Stimulated activated CD4-positive, alpha-beta T cell treated with anti-CD3 and anti-CD28 coated beads, Interleukin-1b, Interleukin-23, amount 100 ng/mL, for 1 hour (primary cell): ENCODE measurements around the gene FXYD5.

Experiments used
- DNase-seq, 2 donors: peaks; one replicate each; pipeline ENCODE4 v3.0.0-alpha.2; 2020; ENCODE audit warnings: low read depth in 2 of 2

The FXYD5 gene

GRCh38 chr19:35212241-35212640, 57.7 kb downstream of the FXYD5 start:
- DNase-seq = no peak

GRCh38 chr19:35213663-35214632, 59.4 kb downstream of the FXYD5 start:
- peak in 1 of 2 donors; percentile 75 for DNase-seq

GRCh38 chr19:35214766-35215422, 60.4 kb downstream of the FXYD5 start:
- DNase-seq = no peak

- DNase-seq = no peak
Measured at GRCh38 chr19:35216016-35216832, 61.7 kb downstream of the FXYD5 start.

- no peak for DNase-seq
Measured at GRCh38 chr19:35216833-35217648, 62.5 kb downstream of the FXYD5 start.

GRCh38 chr19:35217649-35217990, 63.1 kb downstream of the FXYD5 start:
- DNase-seq = no peak

- no peak for DNase-seq
Measured at GRCh38 chr19:35219008-35219407, 64.5 kb downstream of the FXYD5 start.
